Kidney (tissue), 14 donors: ENCODE results near the gene NDUFS4. TPM values are rescaled to one million over a fixed set of nuclear protein-coding genes. Genes with fewer than 3 reads are reported as not detected.

ENCODE experiments used
- DNase-seq, 5 donors: peaks; one replicate each; pipeline ENCODE4 v3.0.0-alpha.2; 2013 to 2020
- FAIRE-seq: peaks from 2 replicates; lab custom pipeline; 2012; peaks lifted over from hg19 to GRCh38; lab: Jason Lieb, UNC
- H3K27ac ChIP-seq, 2 donors: one replicate each; pipeline ENCODE4 v1.7.0; 2013; ENCODE audit warnings: low read depth in 2 of 2, low read length in 2 of 2, inconsistent platforms in 1 of 2
- H3K27me3 ChIP-seq: one replicate; pipeline ENCODE4 v1.7.1; 2013; ENCODE audit warnings: low read length, inconsistent platforms; ENCODE audit not compliant: control insufficient read depth, insufficient read depth
- H3K36me3 ChIP-seq, 3 donors: one replicate each; pipeline versions ENCODE4 v1.7.0 to v1.7.1; 2013; ENCODE audit warnings: low read length in 3 of 3, control low read depth in 1 of 3, inconsistent platforms in 1 of 3; ENCODE audit not compliant: insufficient read depth in 3 of 3, control insufficient read depth in 2 of 3
- H3K4me1 ChIP-seq, 3 donors: one replicate each; pipeline versions ENCODE4 v1.7.0 to v1.7.1; 2013; ENCODE audit warnings: low read length in 3 of 3, inconsistent platforms in 1 of 3, low read depth in 1 of 3; ENCODE audit not compliant: control insufficient read depth in 2 of 3, insufficient read depth in 2 of 3
- H3K4me3 ChIP-seq, 3 donors: one replicate each; pipeline versions ENCODE4 v1.7.0 to v1.8.1; 2013; ENCODE audit warnings: low read length in 3 of 3, control low read depth in 1 of 3, inconsistent platforms in 1 of 3
- H3K9ac ChIP-seq, 3 donors: one replicate each; pipeline versions ENCODE4 v1.7.0 to v1.7.1; 2013; ENCODE audit warnings: low read length in 3 of 3, control low read depth in 1 of 3, inconsistent platforms in 1 of 3
- H3K9me3 ChIP-seq, 3 donors: one replicate each; pipeline versions ENCODE4 v1.7.0 to v1.7.1; 2013; ENCODE audit warnings: low read length in 3 of 3, control low read depth in 1 of 3, inconsistent platforms in 1 of 3; ENCODE audit not compliant: control insufficient read depth in 2 of 3, insufficient read depth in 1 of 3
- intact Hi-C: fragments of 100-400 bp; cut with DNase I; formaldehyde crosslinking; loops from one replicate; pipeline ENCODE4 v1.11.1; 2022
- polyA plus RNA-seq: library from polyadenylated mRNA; stranded (reverse); fragments of 350-450 nt; fragmentation: Illumina TruSeq; extraction: RNeasy Lipid Tissue Mini Kit (QIAGEN cat#74804); gene quantifications from one replicate; pipeline ENCODE4 v1.2.3, GENCODE V29; 2014; ENCODE audit warnings: low read depth, low replicate concordance; ENCODE audit not compliant: insufficient read depth
- total RNA-seq: library from RNA; stranded (reverse); fragmentation: NEBNext Ultra II Directional; extraction: Animal tissue kit (Norgen Biotek cat#: 25700); gene quantifications from one replicate; pipeline ENCODE4 v1.2.1, GENCODE V29; 2021
- TF ChIP-seq, protein P1 (sequence below): IDR thresholded peaks from 3 replicates; pipeline ENCODE4 v1.5.1; 2012; ENCODE audit warnings: mild to moderate bottlenecking, moderate library complexity, borderline replicate concordance; ENCODE audit not compliant: insufficient read depth; ENCODE audit errors: extremely low read depth
- donor health status: control.
- donor health status: control.
- donor health status: control.
- donor health status: control.
- donor health status: control.
- donor health status: DM: yes; HTN: yes; CAD: no.
- donor health status: Normal renal cell carcinoma (clear cell type).

The NDUFS4 gene
- total and polyA plus RNA-seq, 2 donors from 2014 or later = 73.9 to 219 TPM

DNA sequence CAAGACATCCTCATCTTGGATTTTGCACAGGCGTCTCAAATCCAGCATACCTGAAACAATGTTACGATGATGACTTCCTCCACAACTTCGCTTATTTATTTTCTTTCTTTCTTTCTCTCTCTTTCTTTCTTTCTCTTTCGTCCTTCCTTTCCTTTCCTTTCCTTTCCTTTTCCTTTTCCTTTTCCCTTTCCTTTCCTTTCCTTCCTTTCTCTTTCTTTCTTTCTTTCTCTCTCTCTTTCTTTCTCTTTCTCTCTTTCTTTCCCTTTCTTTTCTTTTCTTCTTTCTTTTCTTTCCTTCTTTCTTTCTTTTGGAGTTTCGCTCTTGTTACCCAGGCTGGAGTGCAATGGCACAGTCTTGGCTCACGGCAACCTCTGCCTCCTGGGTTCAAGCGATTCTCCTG lies 20.1 kb downstream of the NDUFS4 start:
- intact Hi-C loops = no loop called here
- Histone ChIP-seq H3K9me3 (no peaks in the 10 kb centered on the region), H3K27ac (no peak overlapping the region), H3K4me3 (no peak overlapping the region), H3K36me3 (no peaks in the 10 kb centered on the region), H3K27me3 (no peaks in the 10 kb centered on the region), H3K4me1 (peaks cover 0 to 5% (median 0%) of the 10 kb centered on the region in 3 donors), H3K9ac (no peak overlapping the region)
- DNase-seq (no peak), FAIRE-seq (no peak)
- TF ChIP-seq, protein P1, sequence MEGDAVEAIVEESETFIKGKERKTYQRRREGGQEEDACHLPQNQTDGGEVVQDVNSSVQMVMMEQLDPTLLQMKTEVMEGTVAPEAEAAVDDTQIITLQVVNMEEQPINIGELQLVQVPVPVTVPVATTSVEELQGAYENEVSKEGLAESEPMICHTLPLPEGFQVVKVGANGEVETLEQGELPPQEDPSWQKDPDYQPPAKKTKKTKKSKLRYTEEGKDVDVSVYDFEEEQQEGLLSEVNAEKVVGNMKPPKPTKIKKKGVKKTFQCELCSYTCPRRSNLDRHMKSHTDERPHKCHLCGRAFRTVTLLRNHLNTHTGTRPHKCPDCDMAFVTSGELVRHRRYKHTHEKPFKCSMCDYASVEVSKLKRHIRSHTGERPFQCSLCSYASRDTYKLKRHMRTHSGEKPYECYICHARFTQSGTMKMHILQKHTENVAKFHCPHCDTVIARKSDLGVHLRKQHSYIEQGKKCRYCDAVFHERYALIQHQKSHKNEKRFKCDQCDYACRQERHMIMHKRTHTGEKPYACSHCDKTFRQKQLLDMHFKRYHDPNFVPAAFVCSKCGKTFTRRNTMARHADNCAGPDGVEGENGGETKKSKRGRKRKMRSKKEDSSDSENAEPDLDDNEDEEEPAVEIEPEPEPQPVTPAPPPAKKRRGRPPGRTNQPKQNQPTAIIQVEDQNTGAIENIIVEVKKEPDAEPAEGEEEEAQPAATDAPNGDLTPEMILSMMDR = no peak

DNA sequence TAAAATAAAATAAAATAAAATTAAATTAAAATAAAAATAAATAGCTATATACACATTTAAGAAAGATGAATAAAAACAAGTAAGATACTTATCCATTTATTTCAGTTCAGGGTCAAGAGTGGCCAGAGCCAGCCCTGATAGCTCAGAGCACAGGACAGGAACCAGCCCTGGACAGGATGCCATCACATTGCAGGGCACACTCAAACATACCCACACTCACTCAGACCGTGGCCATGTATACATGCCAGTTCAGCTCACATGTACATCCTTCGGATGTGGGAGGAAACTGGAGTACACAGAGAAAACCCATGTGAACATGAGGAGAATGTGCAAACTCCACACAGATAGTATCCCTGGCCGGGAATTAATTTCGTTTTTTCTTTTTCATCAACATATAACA lies 21.8 kb downstream of the NDUFS4 start:
- H3K36me3 ChIP-seq = no peaks in the 10 kb centered on the region
- H3K4me1 ChIP-seq = peaks cover 0 to 2% (median 0%) of the 10 kb centered on the region in 3 donors
- no peaks in the 10 kb centered on the region for H3K27me3 ChIP-seq
- DNase-seq = no peak
- no peak for FAIRE-seq
- no peak overlapping the region for H3K4me3 ChIP-seq
- intact Hi-C loops = no loop called here
- no peak overlapping the region for H3K9ac ChIP-seq
- no peaks in the 10 kb centered on the region for H3K9me3 ChIP-seq
- no peak overlapping the region for H3K27ac ChIP-seq
- TF ChIP-seq, protein P1 = no peak

DNA sequence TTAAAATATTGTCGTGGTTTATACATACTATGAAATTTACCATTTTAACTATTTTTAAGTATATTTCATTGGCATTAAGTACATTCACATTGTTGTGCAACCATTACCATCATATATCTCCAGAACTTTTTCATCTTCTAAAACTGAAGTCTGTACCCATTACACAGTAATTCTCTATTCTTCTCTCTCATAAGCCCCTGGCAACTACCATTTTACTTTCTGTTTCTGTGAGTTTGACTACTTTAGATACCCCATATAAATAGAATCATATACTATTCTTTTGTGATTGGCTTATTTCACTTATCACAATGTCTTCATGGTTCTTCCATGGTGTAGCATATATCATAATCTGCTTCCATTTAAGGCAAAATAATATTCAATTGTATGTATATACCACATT lies 30.3 kb downstream of the NDUFS4 start:
- Histone ChIP-seq H3K4me3 (no peak overlapping the region), H3K9ac (no peak overlapping the region), H3K27me3 (no peaks in the 10 kb centered on the region), H3K27ac (no peak overlapping the region), H3K36me3 (no peaks in the 10 kb centered on the region), H3K9me3 (no peaks in the 10 kb centered on the region), H3K4me1 (no peaks in the 10 kb centered on the region)
- intact Hi-C loops = no loop called here
- TF ChIP-seq, protein P1 = no peak
- DNase-seq (no peak), FAIRE-seq (no peak)

DNA sequence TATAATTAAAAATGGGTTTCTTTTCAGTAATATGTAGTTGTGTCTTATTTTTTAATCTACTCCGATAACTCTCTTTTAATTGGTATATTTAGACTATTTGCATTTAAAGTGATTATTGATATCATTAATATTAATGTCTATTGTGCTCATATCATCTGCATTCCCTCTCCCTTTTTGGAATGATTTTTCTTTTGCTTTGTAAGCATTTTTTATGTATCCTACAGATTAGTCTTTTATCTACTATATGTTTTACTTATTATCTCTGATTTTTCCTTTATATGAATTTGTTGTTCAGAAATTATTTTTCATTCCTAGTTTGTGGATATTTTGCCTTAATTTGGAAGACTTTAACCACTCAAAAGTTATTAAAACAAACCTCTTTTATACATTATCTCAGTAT lies 34.0 kb downstream of the NDUFS4 start:
- peak; percentile 35 for FAIRE-seq
- no peak overlapping the region for H3K4me3 ChIP-seq
- no peaks in the 10 kb centered on the region for H3K4me1 ChIP-seq
- H3K27ac ChIP-seq = no peak overlapping the region
- TF ChIP-seq, protein P1 = no peak
- no peaks in the 10 kb centered on the region for H3K9me3 ChIP-seq
- no peaks in the 10 kb centered on the region for H3K27me3 ChIP-seq
- H3K36me3 ChIP-seq = no peaks in the 10 kb centered on the region
- no peak for DNase-seq
- intact Hi-C loops = no loop called here
- H3K9ac ChIP-seq = no peak overlapping the region
